Measurements from ENCODE around the gene TMEM86A. TPM values are rescaled to one million over a fixed set of nuclear protein-coding genes. Genes with fewer than 3 reads are reported as not detected.

TMEM86A gene
- total RNA-seq, 3 donors from 2014 or later, result 0.13 to 0.38 (median 0.18) TPM

- H3K4me1 Mint-ChIP-seq (ENCODE audit: low read depth), result no peaks in the 10 kb centered on the region
These were observed 46.7 kb downstream of the TMEM86A start for GRCh38 chr11:18745251-18745650.

GRCh38 chr11:18748766-18749365 is 50.3 kb downstream of the TMEM86A start:
- DNase-seq (no peak), ATAC-seq (no peak)
- H3K9me3 Mint-ChIP-seq, result no peaks in the 10 kb centered on the region
- peaks cover 12% of the 10 kb centered on the region for H3K27me3 Mint-ChIP-seq (ENCODE audit: low read depth)
- no peak overlapping the region for H3K4me3 Mint-ChIP-seq
- no peaks in the 10 kb centered on the region for H3K36me3 Mint-ChIP-seq (ENCODE audit: insufficient read depth)
- no peaks in the 10 kb centered on the region for H3K4me1 Mint-ChIP-seq (ENCODE audit: low read depth)

More at GRCh38 chr11:18745251-18745650, 46.7 kb downstream of the TMEM86A start:
- Mint-ChIP-seq H3K9me3 (no peaks in the 10 kb centered on the region), H3K27me3 (ENCODE audit: low read depth) (peaks cover 6% of the 10 kb centered on the region), H3K4me3 (no peak overlapping the region), H3K36me3 (ENCODE audit: insufficient read depth) (no peaks in the 10 kb centered on the region)
- ATAC-seq (no peak), DNase-seq (no peak)

- Mint-ChIP-seq H3K36me3 (ENCODE audit: insufficient read depth) (no peaks in the 10 kb centered on the region), H3K9me3 (no peaks in the 10 kb centered on the region), H3K4me3 (no peak overlapping the region), H3K27me3 (ENCODE audit: low read depth) (peaks cover 12% of the 10 kb centered on the region), H3K4me1 (ENCODE audit: low read depth) (no peaks in the 10 kb centered on the region)
- ATAC-seq (no peak), DNase-seq (no peak)
These were observed 51.2 kb downstream of the TMEM86A start for GRCh38 chr11:18749681-18750319.

- H3K4me1 Mint-ChIP-seq (ENCODE audit: low read depth), result no peaks in the 10 kb centered on the region
- H3K27me3 Mint-ChIP-seq (ENCODE audit: low read depth), result peaks cover 12% of the 10 kb centered on the region
- no peaks in the 10 kb centered on the region for H3K36me3 Mint-ChIP-seq (ENCODE audit: insufficient read depth)
- no peaks in the 10 kb centered on the region for H3K9me3 Mint-ChIP-seq
- DNase-seq, result no peak
- no peak for ATAC-seq
- H3K4me3 Mint-ChIP-seq, result no peak overlapping the region
These were observed 52.4 kb downstream of the TMEM86A start for GRCh38 chr11:18750944-18751343.

GRCh38 chr11:18752502-18752901 is 53.9 kb downstream of the TMEM86A start:
- no peaks in the 10 kb centered on the region for H3K9me3 Mint-ChIP-seq
- no peak overlapping the region for H3K4me3 Mint-ChIP-seq
- H3K36me3 Mint-ChIP-seq (ENCODE audit: insufficient read depth), result no peaks in the 10 kb centered on the region
- DNase-seq (no peak), ATAC-seq (no peak)
- H3K4me1 Mint-ChIP-seq (ENCODE audit: low read depth), result no peaks in the 10 kb centered on the region
- peaks cover 12% of the 10 kb centered on the region for H3K27me3 Mint-ChIP-seq (ENCODE audit: low read depth)

GRCh38 chr11:18754308-18754707 is 55.7 kb downstream of the TMEM86A start:
- H3K27me3 Mint-ChIP-seq (ENCODE audit: low read depth), result peaks cover 10% of the 10 kb centered on the region
- ATAC-seq (no peak), DNase-seq (no peak)
- no peak overlapping the region for H3K4me3 Mint-ChIP-seq
- H3K4me1 Mint-ChIP-seq (ENCODE audit: low read depth), result no peaks in the 10 kb centered on the region
- no peaks in the 10 kb centered on the region for H3K9me3 Mint-ChIP-seq
- no peaks in the 10 kb centered on the region for H3K36me3 Mint-ChIP-seq (ENCODE audit: insufficient read depth)

Other genes with a start within 250 kb of the TMEM86A start
- not detected for gene LDHAL6A, start 242.9 kb upstream of the TMEM86A start, total RNA-seq
- gene TSG101, start 171.8 kb upstream of the TMEM86A start, total RNA-seq, result 10 to 100 TPM; 44.9 to 48.1 (median 45.4) TPM
- gene UEVLD, start 110.0 kb upstream of the TMEM86A start, total RNA-seq, result 10 to 100 TPM in 2 of 3 donors, 1 to 10 TPM in 1; 9.5 to 11.6 (median 10.8) TPM
- under 1 TPM; 0.43 to 0.96 (median 0.61) TPM for gene MISFA, start 99.0 kb upstream of the TMEM86A start, total RNA-seq
- 10 to 100 TPM; 24.5 to 30.2 (median 28.2) TPM for gene SPTY2D1, start 64.4 kb upstream of the TMEM86A start, total RNA-seq
- under 1 TPM; 0.16 to 0.60 (median 0.53) TPM for gene IGSF22, start 27.4 kb downstream of the TMEM86A start, total RNA-seq
- not detected for gene PTPN5, start 93.0 kb downstream of the TMEM86A start, total RNA-seq
- not detected for gene MRGPRX1, start 240.6 kb downstream of the TMEM86A start, total RNA-seq

All from activated T-cell treated with anti-CD3 and anti-CD28 coated beads, Interleukin-2, amount 50 U/mL, for 4 hours (primary cell).